Measurements from ENCODE around the gene LTBR.

DNA sequence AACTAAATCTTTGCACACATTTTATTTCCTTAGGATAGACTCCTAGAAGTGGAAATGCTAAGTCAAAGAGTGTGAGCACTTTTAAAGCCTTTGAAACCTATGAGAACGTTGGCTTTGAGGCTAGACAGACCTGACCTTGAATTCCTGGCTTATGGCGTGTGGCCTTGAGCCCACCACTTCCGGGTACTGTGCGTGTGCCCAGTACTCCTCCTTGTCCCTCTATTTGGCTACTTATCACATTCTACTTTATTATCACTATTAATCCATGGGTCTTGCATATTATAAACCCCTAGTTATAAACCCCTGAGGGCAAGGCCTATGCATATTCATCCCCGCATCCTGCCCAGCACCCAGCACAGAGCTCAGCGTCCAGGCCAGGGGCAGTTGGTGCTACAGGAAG, 34.8 kb downstream of the LTBR start:
- TF ChIP-seq CTCF (IDR thresholded peaks at IDR 0.05) (no peak), EZH2 (IDR thresholded peaks at IDR 0.05; ENCODE audit: borderline replicate concordance, insufficient read depth, low read depth, low read length, poor library complexity, severe bottlenecking) (no peak)
